ENCODE data around the gene DUS2. TPM values are rescaled to one million over a fixed set of nuclear protein-coding genes. Genes with fewer than 3 reads are reported as not detected.
A peak's percentile ranks its signal among the peaks of the same experiment; 100 is the strongest.

The DUS2 gene
- total and polyA plus RNA-seq, 8 donors = 2.7 to 6.2 (median 4.5) TPM

DNA sequence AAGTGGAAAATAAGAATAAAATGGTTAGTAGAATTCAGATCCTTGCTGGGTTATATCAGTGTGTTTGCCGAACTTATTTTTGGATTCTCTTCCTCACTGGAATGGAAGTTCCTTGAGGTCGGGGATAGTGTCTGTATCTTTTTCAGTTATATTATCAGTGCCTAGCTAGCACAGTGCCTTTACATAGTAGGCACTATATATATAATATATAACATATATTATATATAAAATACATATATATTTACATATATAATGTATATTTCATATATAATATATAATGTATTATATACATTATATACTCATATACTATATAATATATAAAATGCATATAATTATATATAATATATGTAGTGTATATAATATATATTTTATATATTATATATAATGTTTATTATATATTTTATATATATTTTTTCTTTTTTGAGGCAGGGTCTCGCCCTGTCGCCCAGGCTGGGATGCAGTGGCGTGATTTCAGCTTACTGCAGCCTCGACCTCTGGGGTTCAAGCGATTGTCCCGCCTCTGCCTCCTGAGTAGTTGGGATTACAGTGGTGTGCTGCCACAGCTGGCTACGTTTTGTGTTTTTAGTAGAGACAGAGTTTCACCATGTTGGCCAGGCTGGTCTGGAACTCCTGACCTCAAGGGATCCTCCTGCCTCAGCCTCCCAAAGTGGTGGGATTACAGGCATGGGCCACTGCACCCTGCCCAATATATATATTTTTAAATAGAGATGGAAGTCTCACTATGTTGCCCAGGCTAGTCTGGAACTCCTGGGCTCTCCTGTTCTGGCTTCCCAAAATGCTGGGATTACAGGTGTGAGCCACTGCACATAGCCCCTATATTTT, 65.3 kb downstream of the DUS2 start:
- FAIRE-seq = peak; percentile 54
- Histone ChIP-seq H3K4me1 (peaks cover 13 to 43% (median 42%) of the 10 kb centered on the region in 3 donors), H3K9me3 (no peaks in the 10 kb centered on the region), H3K4me3 (no peak overlapping the region), H3K27ac (no peak overlapping the region), H3K36me3 (no peaks in the 10 kb centered on the region), H3K27me3 (no peaks in the 10 kb centered on the region)
- DNase-seq = no peak
- intact Hi-C loops (cut with DNase I) = loop anchor here in 2 of 3 donors (10.0 kb wide), 2 partner anchors 136 to 146 kb away; partner anchors contain the start of gene ESRP2 (in 1 of the 2)
- no peak for ATAC-seq
- 86 to 90% methylated on average over 9 of the region's 9 CpGs for WGBS, 2 donors
- TF ChIP-seq CTCF (IDR thresholded peaks at IDR 0.05) = no peak

- no peak overlapping the region for H3K27ac ChIP-seq
- H3K4me3 ChIP-seq = no peak overlapping the region
- DNase-seq = no peak
- H3K4me1 ChIP-seq = peaks cover 13 to 44% (median 42%) of the 10 kb centered on the region in 3 donors
- intact Hi-C loops (cut with DNase I) = loop anchor here in 2 of 3 donors (10.0 kb wide), 2 partner anchors 136 to 146 kb away; partner anchors contain the start of gene ESRP2 (in 1 of the 2)
- FAIRE-seq = no peak
- no peak for ATAC-seq
- WGBS, 2 donors = 59 to 67% methylated on average over 4 of the region's 4 CpGs
- TF ChIP-seq CTCF (IDR thresholded peaks at IDR 0.05) = no peak
- no peaks in the 10 kb centered on the region for H3K27me3 ChIP-seq
- H3K9me3 ChIP-seq = no peaks in the 10 kb centered on the region
- no peaks in the 10 kb centered on the region for H3K36me3 ChIP-seq
Measured at GRCh38 chr16:68089067-68089466, 66.0 kb downstream of the DUS2 start.

- WGBS, 2 donors = 11 to 15% methylated on average over 3 of the region's 3 CpGs
- peaks cover 13 to 42% (median 41%) of the 10 kb centered on the region in 3 donors for H3K4me1 ChIP-seq
- DNase-seq (no peak), FAIRE-seq (no peak), ATAC-seq (no peak)
- H3K27me3 ChIP-seq = no peaks in the 10 kb centered on the region
- no peak overlapping the region for H3K4me3 ChIP-seq
- no peaks in the 10 kb centered on the region for H3K36me3 ChIP-seq
- no peak overlapping the region for H3K27ac ChIP-seq
- TF ChIP-seq CTCF (IDR thresholded peaks at IDR 0.05) = no peak
- intact Hi-C loops (cut with DNase I) = no loop called here
- no peaks in the 10 kb centered on the region for H3K9me3 ChIP-seq
Measured at GRCh38 chr16:68090130-68090529, 67.0 kb downstream of the DUS2 start.

DNA sequence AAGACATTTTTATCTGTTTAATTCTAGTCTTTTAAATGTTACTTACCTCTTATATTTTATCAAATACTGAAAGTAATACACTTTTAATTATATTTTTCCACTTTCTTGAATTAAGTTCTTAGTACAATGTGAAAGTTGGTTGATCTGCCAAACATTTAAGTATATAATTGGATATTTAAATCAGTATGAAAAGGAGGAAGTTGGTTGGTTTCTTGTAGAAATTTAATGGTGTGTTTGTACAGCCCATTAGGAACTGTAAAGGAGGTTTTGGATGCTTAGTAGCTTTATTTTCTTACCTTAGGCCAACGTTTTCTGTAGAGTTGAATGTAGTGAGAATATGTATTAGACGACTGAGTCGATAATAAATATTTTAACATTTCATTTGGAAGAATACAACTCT, 67.4 kb downstream of the DUS2 start:
- TF ChIP-seq CTCF (IDR thresholded peaks at IDR 0.05) = no peak
- Histone ChIP-seq H3K27ac (no peak overlapping the region), H3K4me1 (peaks cover 13 to 42% (median 41%) of the 10 kb centered on the region in 3 donors), H3K36me3 (no peaks in the 10 kb centered on the region), H3K27me3 (no peaks in the 10 kb centered on the region), H3K4me3 (no peak overlapping the region), H3K9me3 (no peaks in the 10 kb centered on the region)
- no peak for FAIRE-seq
- 65 to 76% methylated on average over 3 of the region's 3 CpGs for WGBS, 2 donors
- no peak for ATAC-seq
- no peak for DNase-seq
- intact Hi-C loops (cut with DNase I) = no loop called here
